Measurements from ENCODE around the gene GPR153. TPM values are rescaled to one million over a fixed set of nuclear protein-coding genes. Genes with fewer than 3 reads are reported as not detected.
"Not testable (repeated sequence)": the region's sequence is repeated elsewhere in the genome, so short reads cannot be mapped to it uniquely, and the experiment has no call there.

Gene GPR153
- total and polyA plus RNA-seq, 5 donors from 2014 or later, result 0.15 TPM; not detected in 4

- no peak overlapping the region for H3K4me3 Mint-ChIP-seq
- H3K4me1 Mint-ChIP-seq, result peaks cover 0 to 7% (median 0%) of the 10 kb centered on the region in 4 donors
- no peak for ATAC-seq (ENCODE audit: low read depth in 2 of 2)
- Histone ChIP-seq H3K4me3 (ENCODE audit: low read depth, low read length) (no peak overlapping the region), H3K27me3 (ENCODE audit: control insufficient read depth, insufficient read depth, low read length) (no peaks in the 10 kb centered on the region), H3K9me3 (ENCODE audit: control insufficient read depth in 2 of 2, low read length in 2 of 2) (no peaks in the 10 kb centered on the region), H3K27ac (ENCODE audit: insufficient read depth, low read length, poor library complexity, severe bottlenecking) (no peak overlapping the region), H3K36me3 (ENCODE audit: control insufficient read depth, insufficient read depth, low read length) (peaks cover 49% of the 10 kb centered on the region), H3K4me1 (ENCODE audit: control insufficient read depth, insufficient read depth, low read length, poor library complexity, severe bottlenecking) (no peaks in the 10 kb centered on the region)
- no peaks in the 10 kb centered on the region for H3K27me3 Mint-ChIP-seq
- no peak for DNase-seq
- peaks cover 34% of the 10 kb centered on the region for H3K36me3 Mint-ChIP-seq
- no peak overlapping the region for H3K27ac Mint-ChIP-seq
- no peaks in the 10 kb centered on the region for H3K9me3 Mint-ChIP-seq
These were observed 36.2 kb downstream of the GPR153 start for GRCh38 chr1:6224718-6225117.

DNA sequence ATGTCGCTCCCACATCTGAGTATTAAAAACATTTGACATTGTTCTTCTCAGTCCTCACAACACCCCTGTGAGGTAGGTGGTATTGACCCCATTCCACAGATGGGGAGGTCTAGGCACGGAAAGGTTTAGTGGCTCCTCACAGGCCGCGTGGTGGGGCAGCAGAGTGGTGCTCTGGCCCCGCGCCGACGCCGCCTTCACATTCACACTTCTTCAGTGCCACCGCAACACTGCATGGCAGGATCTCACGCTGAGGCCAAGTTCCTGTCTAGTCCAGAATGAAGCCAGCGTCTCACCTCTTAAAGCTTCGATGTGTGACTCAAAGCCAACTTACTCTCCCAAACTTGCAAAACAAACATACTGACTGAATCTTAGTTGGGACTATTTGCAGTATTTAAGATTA lies 37.3 kb downstream of the GPR153 start:
- no peak for ATAC-seq (ENCODE audit: low read depth in 2 of 2)
- Mint-ChIP-seq H3K27me3 (no peaks in the 10 kb centered on the region), H3K4me3 (no peak overlapping the region), H3K36me3 (peaks cover 34% of the 10 kb centered on the region), H3K4me1 (peaks cover 0 to 7% (median 0%) of the 10 kb centered on the region in 4 donors), H3K9me3 (no peaks in the 10 kb centered on the region), H3K27ac (no peak overlapping the region)
- no peak overlapping the region for H3K4me3 ChIP-seq (ENCODE audit: low read depth, low read length)
- no peak for DNase-seq
- H3K27ac ChIP-seq (ENCODE audit: insufficient read depth, low read length, poor library complexity, severe bottlenecking), result no peak overlapping the region
- peaks cover 45% of the 10 kb centered on the region for H3K36me3 ChIP-seq (ENCODE audit: control insufficient read depth, insufficient read depth, low read length)
- no peaks in the 10 kb centered on the region for H3K27me3 ChIP-seq (ENCODE audit: control insufficient read depth, insufficient read depth, low read length)
- no peaks in the 10 kb centered on the region for H3K4me1 ChIP-seq (ENCODE audit: control insufficient read depth, insufficient read depth, low read length, poor library complexity, severe bottlenecking)
- no peaks in the 10 kb centered on the region for H3K9me3 ChIP-seq (ENCODE audit: control insufficient read depth in 2 of 2, low read length in 2 of 2)

- peaks cover 34% of the 10 kb centered on the region for H3K36me3 Mint-ChIP-seq
- H3K4me3 Mint-ChIP-seq, result no peak overlapping the region
- Histone ChIP-seq H3K36me3 (ENCODE audit: control insufficient read depth, insufficient read depth, low read length) (peaks cover 40% of the 10 kb centered on the region), H3K4me1 (ENCODE audit: control insufficient read depth, insufficient read depth, low read length, poor library complexity, severe bottlenecking) (no peaks in the 10 kb centered on the region), H3K9me3 (ENCODE audit: control insufficient read depth in 2 of 2, low read length in 2 of 2) (no peaks in the 10 kb centered on the region), H3K27me3 (ENCODE audit: control insufficient read depth, insufficient read depth, low read length) (no peaks in the 10 kb centered on the region), H3K4me3 (ENCODE audit: low read depth, low read length) (no peak overlapping the region), H3K27ac (ENCODE audit: insufficient read depth, low read length, poor library complexity, severe bottlenecking) (no peak overlapping the region)
- peaks cover 0 to 7% (median 0%) of the 10 kb centered on the region in 4 donors for H3K4me1 Mint-ChIP-seq
- DNase-seq (no peak), ATAC-seq (ENCODE audit: low read depth in 2 of 2) (no peak)
- H3K27me3 Mint-ChIP-seq, result no peaks in the 10 kb centered on the region
- no peak overlapping the region for H3K27ac Mint-ChIP-seq
- H3K9me3 Mint-ChIP-seq, result no peaks in the 10 kb centered on the region
These were observed 38.3 kb downstream of the GPR153 start for GRCh38 chr1:6222636-6223035.

DNA sequence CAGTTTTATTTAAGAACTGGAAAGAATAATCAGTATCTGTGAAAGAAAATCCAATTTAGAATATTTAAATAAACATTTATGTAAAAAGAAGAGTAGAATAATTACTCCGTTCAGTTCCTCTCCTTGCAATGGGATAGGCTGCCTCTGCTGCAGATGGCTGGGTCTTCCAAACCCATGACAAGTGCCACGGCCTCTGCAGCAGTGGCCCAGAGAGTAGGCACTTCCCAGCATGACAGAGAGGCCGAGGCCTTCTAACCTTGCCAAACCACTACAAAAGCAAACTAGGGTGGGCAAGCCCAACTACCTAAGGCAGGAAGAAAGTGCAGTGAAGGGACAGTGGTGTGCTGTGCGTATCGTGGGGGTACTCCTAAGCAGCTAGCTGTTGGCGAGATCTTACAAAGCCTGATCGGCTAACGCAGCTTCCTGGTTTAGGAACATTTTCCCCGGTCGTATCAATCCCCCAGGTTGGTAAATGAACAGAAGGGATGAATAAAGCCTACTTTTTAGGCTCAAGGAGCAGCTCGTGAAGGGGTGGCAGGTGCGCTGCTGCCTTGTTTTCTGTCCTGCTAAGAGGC lies 39.6 kb downstream of the GPR153 start:
- Mint-ChIP-seq H3K27ac (no peak overlapping the region), H3K36me3 (peaks cover 26% of the 10 kb centered on the region), H3K4me3 (no peak overlapping the region), H3K27me3 (no peaks in the 10 kb centered on the region), H3K9me3 (no peaks in the 10 kb centered on the region), H3K4me1 (peaks cover 0 to 5% (median 0%) of the 10 kb centered on the region in 4 donors)
- DNase-seq (no peak), ATAC-seq (ENCODE audit: low read depth in 2 of 2) (no peak)
- Histone ChIP-seq H3K4me1 (ENCODE audit: control insufficient read depth, insufficient read depth, low read length, poor library complexity, severe bottlenecking) (no peaks in the 10 kb centered on the region), H3K27ac (ENCODE audit: insufficient read depth, low read length, poor library complexity, severe bottlenecking) (no peak overlapping the region), H3K27me3 (ENCODE audit: control insufficient read depth, insufficient read depth, low read length) (no peaks in the 10 kb centered on the region), H3K9me3 (ENCODE audit: control insufficient read depth in 2 of 2, low read length in 2 of 2) (no peaks in the 10 kb centered on the region), H3K36me3 (ENCODE audit: control insufficient read depth, insufficient read depth, low read length) (peaks cover 29% of the 10 kb centered on the region), H3K4me3 (ENCODE audit: low read depth, low read length) (no peak overlapping the region)

GRCh38 chr1:6220236-6220635 lies 40.7 kb downstream of the GPR153 start:
- Histone ChIP-seq H3K36me3 (ENCODE audit: control insufficient read depth, insufficient read depth, low read length) (peaks cover 22% of the 10 kb centered on the region), H3K9me3 (ENCODE audit: control insufficient read depth in 2 of 2, low read length in 2 of 2) (no peaks in the 10 kb centered on the region), H3K4me1 (ENCODE audit: control insufficient read depth, insufficient read depth, low read length, poor library complexity, severe bottlenecking) (no peaks in the 10 kb centered on the region), H3K27ac (ENCODE audit: insufficient read depth, low read length, poor library complexity, severe bottlenecking) (no peak overlapping the region), H3K27me3 (ENCODE audit: control insufficient read depth, insufficient read depth, low read length) (no peaks in the 10 kb centered on the region), H3K4me3 (ENCODE audit: low read depth, low read length) (no peak overlapping the region)
- DNase-seq, result no peak
- no peaks in the 10 kb centered on the region for H3K27me3 Mint-ChIP-seq
- no peaks in the 10 kb centered on the region for H3K4me1 Mint-ChIP-seq
- no peak overlapping the region for H3K27ac Mint-ChIP-seq
- no peak for ATAC-seq (ENCODE audit: low read depth in 2 of 2)
- no peaks in the 10 kb centered on the region for H3K9me3 Mint-ChIP-seq
- peaks cover 20% of the 10 kb centered on the region for H3K36me3 Mint-ChIP-seq
- no peak overlapping the region for H3K4me3 Mint-ChIP-seq

DNA sequence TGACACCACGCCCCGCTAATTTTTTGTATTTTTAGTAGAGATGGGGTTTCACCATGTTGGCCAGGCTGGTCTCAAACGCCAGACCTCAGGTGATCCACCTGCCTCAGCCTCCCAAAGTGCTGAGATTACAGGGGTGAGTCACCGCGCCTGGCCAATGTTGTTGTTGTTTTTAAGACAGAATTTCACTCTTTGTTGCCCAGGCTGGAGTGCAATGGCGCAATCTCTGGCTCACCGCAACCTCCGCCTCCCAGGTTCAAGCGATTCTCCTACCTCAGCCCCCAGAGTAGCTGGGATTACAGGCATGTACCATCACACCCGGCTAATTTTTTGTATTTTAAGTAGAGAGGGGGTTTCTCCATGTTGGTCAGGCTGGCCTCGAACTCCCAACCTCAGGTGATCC lies 41.3 kb downstream of the GPR153 start:
- peaks cover 16% of the 10 kb centered on the region for H3K36me3 Mint-ChIP-seq
- not testable (repeated sequence) for H3K4me1 ChIP-seq (ENCODE audit: control insufficient read depth, insufficient read depth, low read length, poor library complexity, severe bottlenecking); H3K9me3 Mint-ChIP-seq; H3K4me1 Mint-ChIP-seq; H3K9me3 ChIP-seq (ENCODE audit: control insufficient read depth in 2 of 2, low read length in 2 of 2); DNase-seq; H3K4me3 ChIP-seq (ENCODE audit: low read depth, low read length); H3K27ac ChIP-seq (ENCODE audit: insufficient read depth, low read length, poor library complexity, severe bottlenecking); ATAC-seq (ENCODE audit: low read depth in 2 of 2); H3K27me3 Mint-ChIP-seq; H3K27ac Mint-ChIP-seq; H3K27me3 ChIP-seq (ENCODE audit: control insufficient read depth, insufficient read depth, low read length); H3K4me3 Mint-ChIP-seq
- H3K36me3 ChIP-seq (ENCODE audit: control insufficient read depth, insufficient read depth, low read length), result peaks cover 16% of the 10 kb centered on the region

DNA sequence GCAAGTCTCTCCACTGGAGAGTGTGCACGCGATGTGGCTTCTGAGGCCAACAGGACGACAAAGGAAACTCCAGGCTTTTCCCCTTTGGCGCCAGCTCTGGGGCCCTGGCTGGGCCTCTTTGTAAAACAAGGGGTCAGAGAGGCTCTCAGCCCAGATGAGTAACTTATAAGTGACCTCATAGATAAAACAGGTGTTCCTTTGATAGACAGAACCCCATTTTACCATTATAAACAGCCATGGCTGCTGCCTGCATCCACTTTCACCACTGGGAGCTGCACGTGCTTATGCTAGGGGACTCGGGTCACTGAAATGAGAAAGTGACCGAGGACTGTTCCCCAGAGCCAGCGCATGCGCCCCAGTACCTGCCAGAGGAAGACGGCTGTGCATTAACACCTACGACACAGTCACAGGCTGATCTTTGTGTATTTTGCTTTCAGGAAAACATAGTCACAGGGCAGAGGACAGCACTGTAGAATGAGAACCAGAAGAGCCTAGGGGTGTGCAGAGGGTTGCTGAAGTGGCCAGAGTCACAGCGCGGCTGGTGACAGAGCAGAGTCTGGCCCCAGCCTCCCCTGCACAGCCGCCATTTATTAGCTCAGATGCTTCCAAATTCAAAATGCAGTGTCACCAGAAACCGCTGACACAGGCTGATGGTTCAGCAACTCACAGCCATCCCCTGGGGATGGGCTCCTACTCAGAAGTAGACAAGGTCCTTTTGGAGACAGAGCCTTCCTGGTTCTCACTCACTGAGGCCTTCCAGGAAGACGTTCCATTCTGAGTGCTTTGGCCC lies 42.3 kb downstream of the GPR153 start:
- no peak overlapping the region for H3K4me3 Mint-ChIP-seq
- no peak for ATAC-seq (ENCODE audit: low read depth in 2 of 2)

More for the DNA sequence above, 42.3 kb downstream of the GPR153 start:
- Mint-ChIP-seq H3K27ac (peak overlapping the region in 1 of 3 donors; percentile 48), H3K9me3 (no peaks in the 10 kb centered on the region), H3K4me1 (no peaks in the 10 kb centered on the region), H3K27me3 (peaks cover 7% of the 10 kb centered on the region), H3K36me3 (peaks cover 6% of the 10 kb centered on the region)
- H3K27me3 ChIP-seq (ENCODE audit: control insufficient read depth, insufficient read depth, low read length), result no peaks in the 10 kb centered on the region
- H3K27ac ChIP-seq (ENCODE audit: insufficient read depth, low read length, poor library complexity, severe bottlenecking), result no peak overlapping the region
- H3K9me3 ChIP-seq (ENCODE audit: control insufficient read depth in 2 of 2, low read length in 2 of 2), result no peaks in the 10 kb centered on the region
- no peak overlapping the region for H3K4me3 ChIP-seq (ENCODE audit: low read depth, low read length)
- no peaks in the 10 kb centered on the region for H3K4me1 ChIP-seq (ENCODE audit: control insufficient read depth, insufficient read depth, low read length, poor library complexity, severe bottlenecking)
- no peak for DNase-seq
- H3K36me3 ChIP-seq (ENCODE audit: control insufficient read depth, insufficient read depth, low read length), result peaks cover 6% of the 10 kb centered on the region

Data from CD4-positive, CD25-positive, alpha-beta regulatory T cell (primary cell).